GM19328 (cell line): ENCODE data around the gene SNTG2.

ENCODE experiments used
- ATAC-seq: cut with Tn5 transposase; IDR thresholded peaks from one replicate; pipeline ENCODE4 v1.9.1; 2021; ENCODE audit warnings: mild to moderate bottlenecking, moderate library complexity; ENCODE audit not compliant: unreplicated experiment

SNTG2 gene

DNA sequence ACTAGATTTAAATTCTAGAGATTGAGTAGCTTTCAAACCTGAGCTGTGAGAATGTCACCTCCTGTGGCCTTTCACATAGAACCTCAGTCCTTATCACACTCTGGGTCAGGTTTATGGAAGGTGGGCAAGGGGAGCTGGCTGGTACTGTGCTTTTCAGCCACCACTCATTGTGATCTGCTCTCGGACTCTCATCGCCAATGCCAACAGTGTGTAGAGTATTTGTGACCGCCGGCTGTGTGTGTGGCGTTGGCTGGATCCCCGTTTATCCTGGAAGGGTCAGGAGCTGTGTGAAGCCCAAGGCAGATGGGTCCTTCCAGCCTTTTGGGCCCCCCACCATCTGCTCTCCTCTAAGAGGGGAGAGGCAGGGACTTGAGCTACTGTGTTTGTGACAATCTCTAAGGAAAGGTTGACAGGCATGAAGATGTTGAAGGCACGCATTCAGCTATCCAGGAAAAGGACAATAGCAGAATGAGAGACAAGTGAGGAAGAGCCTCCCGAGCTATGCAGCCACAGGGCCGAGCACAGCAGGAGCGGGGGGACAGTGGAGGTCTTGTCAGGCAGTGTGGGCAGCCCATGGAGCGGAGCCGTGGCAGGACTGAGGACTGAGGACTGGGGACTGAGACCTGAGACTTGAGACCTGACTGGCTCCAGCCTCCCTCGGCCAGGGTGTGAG is 355.5 kb downstream of the SNTG2 start:
- ATAC-seq = no peak

GRCh38 chr2:1306687-1307516 is 356.3 kb downstream of the SNTG2 start:
- no peak for ATAC-seq

DNA sequence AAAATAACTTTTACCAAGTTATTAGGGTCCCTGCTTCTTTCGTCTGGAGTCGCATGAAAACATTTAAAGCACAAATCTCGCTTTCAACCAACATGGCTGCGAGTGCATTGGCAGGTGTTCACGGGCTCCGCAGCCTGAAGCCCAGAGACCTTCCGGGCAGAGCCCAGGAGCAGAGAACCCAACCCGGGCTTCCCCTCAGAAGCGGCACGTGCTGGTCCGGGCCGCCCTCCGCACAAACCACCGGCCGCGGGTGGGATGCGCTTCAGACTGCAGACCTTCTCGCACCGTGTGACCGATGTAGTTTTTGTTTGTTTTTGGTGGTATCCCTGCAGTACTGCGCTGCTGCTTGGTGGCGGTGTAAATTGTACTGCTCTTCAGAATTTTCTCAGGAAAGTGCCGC is 357.0 kb downstream of the SNTG2 start:
- no peak for ATAC-seq

GRCh38 chr2:1308678-1309077 is 358.0 kb downstream of the SNTG2 start:
- no peak for ATAC-seq

- no peak for ATAC-seq
Measured at GRCh38 chr2:1309507-1309906, 358.9 kb downstream of the SNTG2 start.

- no peak for ATAC-seq
Measured at GRCh38 chr2:1310202-1310601, 359.6 kb downstream of the SNTG2 start.

DNA sequence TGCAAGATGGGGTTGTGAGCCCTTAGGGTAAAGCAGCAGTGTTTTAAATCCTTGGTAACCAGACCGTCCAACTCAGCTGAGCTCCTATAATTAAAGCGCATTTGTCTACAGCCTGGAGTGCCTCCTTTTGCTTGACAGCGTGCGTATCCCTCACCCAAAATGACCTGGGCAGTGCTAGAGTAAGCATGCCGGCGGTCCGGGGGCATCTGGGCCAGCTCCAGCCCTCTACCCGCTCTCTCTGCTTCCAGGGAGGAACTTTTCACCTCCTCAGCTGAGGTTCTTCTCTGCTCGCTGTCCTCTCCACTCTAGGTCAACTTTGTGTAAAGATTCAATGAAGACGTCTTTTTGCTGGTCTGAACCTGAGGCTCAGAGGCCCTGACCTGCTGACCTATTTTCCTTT is 360.2 kb downstream of the SNTG2 start:
- no peak for ATAC-seq

DNA sequence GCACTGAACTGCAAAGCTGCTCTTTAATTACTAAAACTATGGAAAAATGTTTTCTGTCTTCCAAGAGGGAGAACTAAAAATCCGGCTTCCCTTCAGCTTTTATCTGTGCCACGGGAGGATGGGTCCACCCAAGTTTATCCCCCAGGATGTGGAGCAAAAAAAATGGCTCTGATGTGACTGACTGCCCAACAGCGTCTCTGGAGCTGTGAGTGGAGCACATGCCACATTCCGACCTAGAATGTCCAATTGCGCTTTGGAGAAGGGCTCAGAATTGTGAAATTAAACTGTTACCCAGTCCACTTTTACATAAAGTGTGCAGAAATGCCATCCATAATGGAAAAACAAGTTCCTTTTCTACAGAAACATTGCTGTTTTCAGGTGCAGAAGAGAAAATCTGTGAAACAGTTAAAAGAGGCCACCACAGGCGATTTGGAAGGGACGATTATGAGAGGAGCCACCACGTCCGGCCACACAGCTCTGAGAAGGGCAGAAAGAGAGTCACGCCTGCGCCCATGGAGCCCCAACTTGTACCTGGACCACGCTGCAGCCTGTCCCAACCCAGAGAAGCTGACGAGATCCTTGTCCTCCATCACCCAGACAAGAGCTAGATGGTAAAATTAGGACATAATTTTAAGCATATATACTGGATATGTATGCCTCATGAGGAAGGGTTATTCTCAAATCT is 362.7 kb downstream of the SNTG2 start:
- ATAC-seq = no peak

DNA sequence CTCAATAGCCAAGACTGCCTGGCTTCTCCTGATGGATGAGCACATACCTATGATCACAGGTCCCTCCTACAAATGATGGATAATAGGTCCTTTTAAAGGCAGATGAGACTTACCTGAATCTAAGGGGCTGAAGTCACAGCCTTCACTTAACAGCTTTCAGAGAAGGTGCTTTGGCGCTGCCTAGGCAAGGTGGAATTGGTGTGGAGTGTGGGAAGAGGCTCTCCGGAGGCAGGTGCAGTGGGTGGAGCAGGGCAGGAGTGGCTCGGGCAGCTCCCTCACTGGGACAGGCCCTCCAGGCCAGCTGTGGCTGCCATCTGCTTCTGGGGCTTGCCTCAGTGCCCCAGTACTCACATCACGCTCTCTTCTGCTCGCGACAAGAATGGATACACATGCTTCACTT is 363.6 kb downstream of the SNTG2 start:
- ATAC-seq = no peak

DNA sequence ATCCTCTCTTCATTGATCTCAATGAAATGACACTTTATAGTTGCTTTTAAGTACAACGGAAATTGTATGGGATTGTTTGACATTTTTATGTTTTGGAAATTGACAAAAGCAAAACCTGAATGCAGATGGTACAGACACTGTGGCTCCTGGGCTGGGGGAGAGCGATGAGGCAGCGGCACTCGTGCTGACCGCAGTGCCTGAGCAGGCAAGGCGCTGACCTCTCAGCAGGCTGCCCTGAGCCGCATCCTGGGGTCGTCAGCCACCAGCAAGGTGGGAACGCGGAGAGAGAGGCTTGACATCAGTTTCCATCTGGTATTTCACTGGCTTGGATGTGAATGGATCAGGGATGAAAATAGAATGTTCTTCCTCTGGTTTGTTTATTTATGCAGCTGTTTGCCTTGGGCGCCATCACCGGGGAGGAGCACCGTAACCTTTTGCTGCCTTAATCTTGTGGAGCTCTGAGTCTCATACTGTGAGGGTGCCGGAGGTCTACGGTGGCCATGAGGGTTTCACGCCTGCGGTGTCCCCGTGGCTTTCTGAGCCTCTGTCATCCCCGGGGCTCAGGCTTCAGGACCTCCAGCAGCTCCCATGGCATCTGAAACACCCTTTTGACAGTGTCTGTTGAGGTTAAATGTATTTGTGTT is 367.8 kb downstream of the SNTG2 start:
- ATAC-seq = no peak

- no peak for ATAC-seq
Measured at GRCh38 chr2:1319393-1319792, 368.7 kb downstream of the SNTG2 start.

- ATAC-seq = no peak
Measured at GRCh38 chr2:1321321-1321720, 370.7 kb downstream of the SNTG2 start.

DNA sequence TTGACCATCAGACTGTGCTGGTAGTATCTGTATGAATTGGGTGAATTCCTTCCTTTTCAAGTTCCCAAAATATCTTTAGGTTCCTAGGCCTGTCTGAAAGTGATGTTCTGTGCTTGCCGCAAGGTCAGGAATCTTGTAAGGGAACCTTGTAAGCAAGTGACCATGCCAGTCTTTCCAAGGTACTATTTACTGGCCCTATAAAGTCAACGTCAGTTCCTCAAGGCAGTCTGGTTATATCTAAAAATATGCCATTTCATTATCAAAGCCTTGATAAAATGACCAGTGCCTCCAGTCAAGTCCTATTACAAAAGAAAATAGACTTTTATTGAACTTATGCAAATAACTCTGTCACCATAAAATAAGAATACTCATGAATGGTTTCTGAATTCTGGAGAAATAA is 374.2 kb downstream of the SNTG2 start:
- no peak for ATAC-seq

GRCh38 chr2:1328684-1329083 is 378.0 kb downstream of the SNTG2 start:
- ATAC-seq = no peak

GRCh38 chr2:1339388-1340140 is 388.9 kb downstream of the SNTG2 start:
- no peak for ATAC-seq

DNA sequence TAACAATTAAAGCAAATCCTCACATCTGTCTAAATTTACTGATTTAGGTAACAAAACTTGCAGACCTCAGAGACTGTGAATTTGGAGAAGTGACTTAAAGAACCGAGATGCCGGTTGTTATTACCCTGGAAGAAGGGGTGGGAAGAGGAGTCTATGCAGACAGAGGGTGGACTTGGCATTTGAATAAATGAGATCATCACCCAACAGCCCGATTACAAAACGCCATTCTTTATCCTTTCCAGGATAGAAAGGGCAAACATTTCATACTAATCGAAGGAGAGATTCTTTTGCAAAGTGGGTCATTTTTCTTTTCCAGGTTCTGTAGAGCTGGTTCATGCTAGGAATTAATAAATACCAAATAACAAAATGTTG is 389.5 kb downstream of the SNTG2 start:
- no peak for ATAC-seq

- no peak for ATAC-seq
Measured at GRCh38 chr2:1341404-1342120, 390.9 kb downstream of the SNTG2 start.

- no peak for ATAC-seq
Measured at GRCh38 chr2:1348789-1349188, 398.1 kb downstream of the SNTG2 start.

GRCh38 chr2:1350111-1350510 is 399.5 kb downstream of the SNTG2 start:
- no peak for ATAC-seq

DNA sequence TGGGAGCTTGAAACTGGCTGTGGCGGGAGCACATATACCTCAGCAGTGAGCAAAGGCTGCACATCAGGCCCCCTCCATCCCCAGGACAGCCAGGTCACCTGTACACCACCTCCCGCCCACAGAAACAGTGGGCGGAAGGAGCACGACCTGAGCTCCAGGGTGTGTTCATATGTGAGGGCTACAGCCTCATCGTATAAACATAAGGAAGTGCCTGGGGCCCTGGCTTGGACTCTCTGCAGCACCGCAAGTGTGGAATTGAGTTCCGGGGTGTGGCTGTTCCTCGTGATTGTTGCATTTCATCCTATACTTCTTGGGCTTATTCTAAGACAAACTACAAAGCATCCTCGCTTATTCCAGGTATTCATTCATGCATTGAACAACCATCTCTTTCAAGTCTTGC is 402.5 kb downstream of the SNTG2 start:
- no peak for ATAC-seq
